Stimulated activated CD4-positive, alpha-beta T cell treated with anti-CD3 and anti-CD28 coated beads, Interleukin-1b, Interleukin-23, amount 100 ng/mL, for 4 hours (primary cell): ENCODE results near the gene ETFB.
"Not testable (repeated sequence)": the region's sequence is repeated elsewhere in the genome, so short reads cannot be mapped to it uniquely, and the experiment has no call there.

ENCODE experiments used
- DNase-seq, 2 donors: peaks; one replicate each; pipeline ENCODE4 v3.0.0-alpha.2; 2020; ENCODE audit warnings: low read depth in 2 of 2

Gene ETFB

DNA sequence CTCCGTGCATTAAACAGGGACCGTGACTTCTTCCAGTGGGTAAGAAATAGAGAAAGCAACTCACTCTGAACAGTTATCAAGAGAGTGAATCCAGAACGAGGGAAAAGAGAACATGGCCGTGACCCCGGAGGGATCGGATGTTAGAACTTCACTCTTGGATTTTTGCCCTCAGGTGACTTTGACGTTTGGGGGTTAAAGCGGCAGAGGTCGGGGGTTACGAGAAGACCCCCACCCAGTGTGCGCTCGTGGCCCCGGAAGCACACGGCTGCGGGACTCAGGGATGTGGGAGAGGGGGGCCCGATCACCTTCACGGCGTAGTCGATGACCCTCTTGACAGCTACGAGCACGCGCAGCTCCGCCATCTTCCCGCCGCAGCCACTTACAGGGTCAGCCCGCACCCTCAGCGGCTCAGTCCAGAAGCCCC lies at the start of gene ETFB:
Gene ETFB (minus strand): TSS at position 424 of the 424 bp plus-strand sequence. CDS start 62 bp downstream, at position 362.
- DNase-seq = no peak

DNA sequence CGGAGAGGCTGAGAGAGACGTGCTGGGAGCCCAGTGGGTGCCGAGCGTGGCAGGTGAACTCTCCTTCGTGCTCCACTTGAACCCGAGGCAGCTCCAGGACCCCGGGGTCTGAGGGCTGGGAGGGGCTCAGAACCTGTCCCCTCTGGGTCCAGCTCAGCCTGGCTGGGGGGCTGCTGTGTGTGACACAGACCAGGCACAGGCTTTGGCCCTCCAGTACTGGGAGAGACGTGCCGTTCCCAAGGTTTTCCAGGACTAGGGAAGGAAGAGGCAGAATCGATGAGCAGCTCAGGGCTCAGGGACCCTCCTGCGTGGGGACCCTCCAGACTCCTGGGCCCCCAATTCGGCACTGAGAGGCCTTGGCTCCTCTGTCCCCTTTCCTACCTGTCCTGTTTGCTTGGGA lies 49.0 kb upstream of the ETFB start:
- no peak for DNase-seq

DNA sequence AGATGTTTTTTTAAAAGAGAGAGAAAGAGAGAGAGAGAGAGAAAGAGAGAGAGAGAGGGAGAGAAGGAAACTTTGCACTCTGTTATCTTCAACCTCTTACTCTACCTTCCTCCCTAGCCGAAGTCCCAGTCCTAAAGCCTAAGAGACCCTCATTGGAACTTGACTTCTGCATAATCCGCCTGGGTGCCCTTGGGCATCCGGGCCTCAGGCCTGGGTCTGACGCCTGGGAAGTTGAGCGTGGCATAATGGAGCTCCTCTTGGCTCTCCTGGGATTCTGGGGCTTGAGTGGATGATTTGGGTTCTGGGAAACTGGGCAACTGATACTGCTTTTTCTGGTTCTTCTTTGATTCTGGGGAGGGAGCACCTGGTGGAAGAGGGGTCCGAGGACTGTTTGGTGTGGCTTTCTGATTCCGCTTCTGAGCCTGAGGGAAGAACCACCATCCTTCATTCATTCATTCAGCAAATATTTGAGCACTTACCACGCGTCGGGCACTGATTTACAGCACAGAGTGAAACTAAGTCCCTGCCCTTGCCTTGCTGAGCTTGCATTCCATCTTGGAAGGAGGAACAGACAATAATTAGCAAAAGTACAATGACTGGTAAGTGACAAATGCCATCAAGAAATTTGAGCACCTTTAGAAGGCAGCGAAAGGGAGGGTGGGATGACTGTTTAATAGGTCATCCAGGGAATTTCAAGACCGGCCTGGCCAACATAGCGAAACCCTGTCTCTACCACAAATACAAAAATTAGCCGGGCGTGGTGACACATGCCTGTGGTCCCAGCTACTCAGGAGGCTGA lies 45.0 kb upstream of the ETFB start:
- no peak for DNase-seq

DNA sequence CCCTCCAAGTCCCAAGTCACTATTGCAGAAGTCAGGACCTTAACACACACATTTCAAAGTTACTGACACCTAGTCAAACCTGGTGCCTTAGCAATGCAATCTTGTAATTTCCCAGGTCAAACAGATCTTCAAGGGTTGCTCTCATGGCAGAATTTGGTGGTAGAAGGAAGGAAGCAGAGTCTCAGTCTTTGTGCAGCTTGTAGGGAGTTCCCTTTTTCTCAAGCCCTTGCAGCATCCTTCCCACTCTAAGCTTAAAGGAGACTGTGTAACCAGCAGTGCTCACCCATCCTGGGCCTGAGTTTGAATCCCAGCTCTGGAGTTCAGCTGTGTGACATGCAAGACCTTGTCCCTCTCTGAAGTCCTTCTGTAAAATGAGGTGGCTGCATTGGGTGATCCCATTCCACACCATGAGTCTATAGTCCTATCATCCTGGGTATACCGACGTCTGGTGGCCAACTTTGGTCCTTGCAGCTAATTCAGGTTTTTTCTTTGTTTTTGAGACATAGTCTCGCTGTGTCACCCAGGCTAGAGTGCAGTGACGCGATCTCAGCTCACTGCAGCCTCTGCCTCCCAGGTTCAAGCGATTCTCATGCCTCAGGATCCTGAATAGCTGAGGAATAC lies 41.4 kb upstream of the ETFB start:
- no peak for DNase-seq

DNA sequence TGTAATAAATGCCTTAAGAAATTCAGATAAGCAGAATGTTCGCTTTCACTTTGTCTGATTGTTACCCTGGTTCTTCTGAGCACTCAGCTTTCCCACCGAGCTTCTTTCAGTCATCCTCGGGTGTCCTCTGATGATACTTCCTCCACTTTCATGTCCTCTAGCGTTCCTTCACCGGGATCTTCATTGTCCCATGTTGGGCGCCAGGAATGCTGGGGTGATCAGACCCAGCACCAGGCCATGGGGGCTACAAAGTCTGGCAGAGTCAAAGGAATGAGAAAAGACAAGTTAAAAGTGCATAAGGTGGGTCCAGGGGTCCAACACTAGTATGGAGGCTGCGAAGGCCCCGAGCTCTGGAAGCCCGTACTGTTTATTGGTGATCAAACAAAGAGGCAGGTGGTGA lies 35.9 kb upstream of the ETFB start:
- no peak for DNase-seq

DNA sequence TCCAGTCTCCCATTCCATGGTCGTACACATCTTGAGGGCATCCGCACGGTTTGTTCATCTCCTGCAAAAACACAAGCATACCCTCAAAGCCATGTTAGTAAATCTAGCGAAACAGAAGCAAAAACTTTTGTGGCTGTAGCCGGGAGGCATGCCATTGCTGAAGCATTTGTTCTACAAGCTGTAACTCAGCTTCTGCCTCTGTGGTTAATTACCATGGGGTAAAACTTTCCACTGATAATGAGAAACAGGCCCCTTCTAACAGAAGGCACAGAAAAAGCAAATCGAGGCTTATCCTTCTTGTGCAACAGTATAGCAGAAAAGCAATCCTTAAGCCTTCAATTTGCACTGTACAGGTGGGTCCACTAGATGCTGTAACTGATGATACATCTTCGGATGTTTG lies 33.7 kb upstream of the ETFB start:
- not testable (repeated sequence) for DNase-seq

DNA sequence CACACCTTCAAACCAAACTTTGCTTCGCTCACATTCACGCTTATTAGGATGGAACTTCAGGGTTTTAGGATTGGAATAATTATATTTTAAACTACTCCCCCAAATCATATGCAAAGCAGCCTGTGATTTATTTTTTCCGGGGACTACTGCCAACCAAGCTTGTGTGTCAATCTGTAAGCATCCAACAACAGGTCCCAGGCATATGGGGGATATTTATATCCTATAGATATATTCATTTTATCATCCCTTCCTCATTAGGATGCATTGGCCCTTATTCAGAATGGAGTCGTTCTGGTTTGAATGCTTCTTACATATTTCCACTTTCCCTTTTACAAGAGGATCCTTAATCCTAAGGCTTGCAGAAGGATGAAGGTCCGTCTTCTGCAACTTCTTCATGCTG lies 33.0 kb upstream of the ETFB start:
- no peak for DNase-seq

DNA sequence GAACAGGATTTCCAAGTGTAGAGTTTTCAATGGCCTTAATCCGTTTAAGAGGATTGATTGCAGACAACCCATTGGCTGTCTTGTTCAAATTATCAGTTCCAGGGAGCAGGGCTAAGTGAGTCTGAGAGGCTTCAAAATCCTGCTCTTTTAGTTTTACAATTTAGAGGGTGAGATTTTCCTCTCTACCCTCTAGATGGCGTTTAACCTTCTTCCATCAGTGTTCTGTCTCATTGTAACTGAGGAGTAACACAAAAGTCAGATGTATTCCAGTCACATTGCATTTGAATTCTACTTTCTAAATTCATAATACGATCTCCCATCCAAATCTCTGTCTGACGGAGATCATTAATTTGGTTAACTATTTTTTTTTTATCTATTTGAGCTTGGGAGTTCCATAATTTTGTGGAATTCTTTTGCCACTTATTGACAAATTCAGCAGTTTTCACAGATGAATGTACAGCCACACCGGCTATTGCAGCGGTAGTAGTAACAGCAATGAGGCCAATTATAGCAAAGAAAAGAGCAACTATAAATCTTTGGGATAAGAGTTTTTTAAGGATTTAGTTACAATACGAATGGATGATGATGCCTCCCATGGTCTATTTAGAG lies 32.0 kb upstream of the ETFB start:
- DNase-seq = no peak

DNA sequence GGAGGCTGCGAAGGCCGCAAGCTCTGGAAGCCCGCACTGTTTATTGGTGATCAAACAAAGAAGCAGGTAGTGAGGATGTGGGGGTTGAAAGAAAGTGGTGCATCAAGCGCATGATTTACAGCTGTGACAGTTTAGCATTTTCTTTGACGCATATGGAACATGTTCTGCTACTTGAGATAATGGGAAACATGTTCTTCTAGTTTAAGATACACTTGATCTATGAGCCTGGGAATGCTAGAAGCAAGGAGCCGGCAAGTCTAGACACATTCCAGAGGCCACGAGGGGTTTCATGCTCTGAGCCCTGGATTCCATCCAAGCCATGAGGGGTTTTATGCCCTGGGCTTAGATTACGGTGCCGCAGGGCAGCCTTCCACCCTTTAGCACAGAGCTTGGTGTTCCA lies 31.3 kb upstream of the ETFB start:
- not testable (repeated sequence) for DNase-seq

DNA sequence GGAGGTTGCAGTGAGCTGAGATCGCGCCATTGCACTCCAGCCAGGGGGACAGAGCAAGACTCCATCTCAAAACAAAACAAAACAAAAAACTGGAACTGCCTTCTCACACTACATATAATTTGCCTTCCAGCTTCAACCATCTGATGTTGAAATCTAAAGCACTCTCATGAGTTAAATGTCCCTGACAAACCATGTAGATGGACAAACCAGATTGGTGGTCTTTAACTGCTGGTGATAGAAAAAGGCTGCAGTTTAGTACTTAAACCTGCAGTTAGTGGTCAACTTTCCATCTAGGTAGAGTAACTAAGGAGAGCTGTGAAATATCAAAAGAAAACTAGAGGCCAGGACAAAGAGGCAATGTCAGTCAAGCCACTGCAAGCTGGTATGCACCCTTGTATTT lies 30.0 kb upstream of the ETFB start:
- no peak for DNase-seq

DNA sequence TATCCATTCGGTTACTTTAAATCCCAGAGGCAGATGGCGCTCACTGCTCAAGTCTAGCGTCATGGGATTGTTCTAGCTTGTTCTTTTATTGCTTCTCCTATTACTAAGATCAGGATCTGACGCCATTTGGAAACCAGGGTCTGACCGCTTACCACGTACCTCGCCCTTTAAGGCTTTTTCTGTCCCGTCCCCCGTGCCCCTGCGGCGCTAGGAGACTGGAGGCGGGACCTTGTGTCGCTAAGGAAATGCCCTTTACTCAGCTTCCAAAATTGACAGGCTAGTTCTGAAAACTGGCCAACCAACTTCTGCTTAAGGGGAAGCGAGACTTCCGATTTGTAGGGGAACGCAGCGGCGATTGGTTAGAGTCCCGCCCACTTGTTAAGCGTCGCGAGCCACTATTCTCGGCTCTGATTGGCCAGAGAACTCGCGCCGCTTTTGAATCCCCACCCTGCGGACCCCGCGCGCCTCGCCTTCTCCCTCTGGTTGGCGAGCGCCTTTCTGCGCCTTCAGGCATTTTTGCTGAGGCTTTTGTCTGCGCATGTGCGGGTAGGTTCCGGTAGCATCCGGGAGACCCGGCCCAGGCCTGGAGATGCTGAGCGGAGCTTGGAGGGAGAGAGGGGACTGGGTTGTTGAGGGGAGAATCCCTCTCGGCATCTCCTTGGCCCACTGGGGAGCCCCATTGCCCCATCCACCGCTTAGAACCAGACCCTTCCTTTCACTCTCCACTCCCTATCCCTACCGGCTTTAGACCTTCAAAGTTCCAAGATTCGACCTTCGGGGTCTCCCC lies 28.1 kb upstream of the ETFB start:
- DNase-seq = peak; percentile 74 to 76

DNA sequence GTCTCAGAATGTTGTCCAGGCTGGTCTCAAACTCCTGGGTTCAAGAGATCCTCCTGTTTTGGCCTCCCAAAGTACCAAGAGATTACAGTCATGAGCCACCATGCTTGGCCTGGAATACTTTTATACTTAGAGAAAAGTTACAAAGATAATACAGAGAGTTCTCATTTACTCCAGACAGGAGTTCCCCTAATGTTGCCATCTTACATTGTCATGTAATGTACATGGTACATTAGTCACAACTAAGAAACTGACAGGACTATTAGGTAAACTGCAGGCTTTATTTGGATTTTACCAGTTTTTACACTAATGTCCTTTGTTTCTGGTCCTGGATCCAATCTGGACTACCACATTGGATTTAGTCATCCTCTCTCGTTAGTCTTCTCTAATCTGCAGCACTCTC lies 26.5 kb upstream of the ETFB start:
- no peak for DNase-seq

DNA sequence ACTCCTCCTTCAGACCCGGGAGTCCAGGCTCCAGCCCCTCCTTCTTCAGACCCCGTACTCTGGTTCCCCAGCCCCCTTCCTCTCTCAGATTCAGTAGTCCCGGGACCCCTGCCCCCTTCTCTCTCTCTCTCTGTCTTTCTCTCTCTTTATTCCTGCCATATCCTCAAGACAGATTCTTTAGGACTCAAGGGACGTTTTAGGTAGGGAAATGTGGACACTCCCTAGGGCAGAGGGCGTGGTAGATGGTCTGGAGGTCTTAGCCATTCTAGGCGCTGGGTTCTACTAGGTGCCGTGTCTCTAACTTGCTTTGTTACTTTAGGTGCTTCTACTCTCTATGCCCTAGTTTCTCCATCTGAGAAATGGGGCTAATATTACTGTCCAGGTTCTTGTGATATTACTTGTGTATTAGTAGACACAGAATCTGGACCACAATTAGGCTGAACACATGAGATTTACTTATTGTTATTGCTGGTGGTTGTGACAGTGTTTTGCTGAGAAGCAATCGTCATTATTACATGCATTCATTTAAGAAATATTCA lies 25.0 kb upstream of the ETFB start:
- no peak for DNase-seq

DNA sequence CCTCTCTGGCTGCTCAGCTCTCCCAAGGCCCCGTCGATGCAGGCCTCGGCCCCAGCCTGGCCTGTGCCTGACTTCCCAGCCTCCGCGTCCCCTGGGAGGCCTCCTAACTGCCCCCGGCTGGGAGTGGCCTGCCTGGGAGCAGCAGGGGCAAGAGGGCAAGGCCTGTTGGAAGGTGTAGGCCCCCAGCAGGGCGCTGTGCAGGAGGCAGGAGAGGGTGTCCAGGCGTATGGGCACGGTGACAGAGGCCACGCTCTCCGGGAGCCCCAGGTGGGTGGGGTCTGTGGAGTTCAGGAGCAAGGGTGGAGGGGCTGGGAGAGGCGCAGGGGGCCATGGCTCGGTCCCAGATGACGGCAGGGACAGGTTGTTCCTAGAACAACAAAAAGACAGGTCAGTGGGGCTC lies 23.0 kb upstream of the ETFB start:
- DNase-seq = no peak

DNA sequence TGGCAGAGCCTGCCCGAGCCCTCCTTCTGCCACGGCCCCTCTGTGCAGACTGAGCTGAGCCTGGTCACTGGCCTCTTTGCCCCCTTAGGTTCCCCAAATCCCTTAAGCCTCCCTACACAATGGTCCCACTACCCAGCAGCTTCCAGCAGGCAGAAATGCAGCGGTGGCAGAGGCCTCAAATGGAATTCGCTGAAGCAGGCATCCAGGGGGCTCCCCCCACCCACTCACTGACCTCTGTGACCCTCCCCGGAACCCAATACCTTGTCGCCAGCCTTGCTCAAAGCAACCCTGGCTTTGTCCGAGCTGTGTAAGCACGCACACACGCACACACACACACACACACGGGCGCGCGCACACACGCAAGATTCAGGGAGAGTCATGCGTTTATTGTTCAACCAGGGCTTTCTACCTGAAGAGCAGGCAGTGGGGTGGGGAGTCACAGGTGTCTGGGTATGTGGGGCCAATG lies 21.8 kb upstream of the ETFB start, which contains the start of gene LIM2:
Gene LIM2 (minus strand): TSS at position 51 of the 466 bp plus-strand sequence. CDS start 531 bp downstream, outside the sequence.
- no peak for DNase-seq

DNA sequence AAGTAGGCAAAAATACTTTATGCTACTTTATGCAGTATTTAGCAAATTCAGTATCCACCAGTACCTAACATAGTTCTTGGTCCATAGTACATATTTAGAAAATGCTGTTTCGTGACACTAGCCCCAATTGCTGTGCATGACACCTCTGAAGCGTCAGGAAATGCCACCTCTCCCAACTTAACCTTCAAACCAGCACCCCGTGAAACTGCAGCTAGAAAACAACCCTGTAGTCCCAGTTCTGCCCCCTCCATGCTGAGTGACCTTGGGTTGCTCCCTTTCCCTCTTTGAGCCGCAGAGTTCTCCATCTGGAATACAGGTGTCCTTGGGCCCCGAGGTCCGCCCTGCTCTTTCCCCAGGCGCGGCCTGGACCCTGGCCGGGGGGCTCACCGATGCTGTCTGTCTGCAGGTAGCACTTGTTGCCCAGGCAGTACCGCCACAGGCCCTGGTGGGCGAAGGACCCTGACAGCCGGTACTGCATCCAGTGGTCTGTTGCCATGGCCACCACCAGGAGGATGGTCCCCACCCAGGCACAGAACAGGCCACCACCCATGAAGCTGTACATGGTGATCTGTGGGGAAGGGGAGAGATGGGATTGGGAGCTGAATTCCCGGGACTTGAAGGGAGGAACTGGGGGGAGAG lies 20.8 kb upstream of the ETFB start:
- DNase-seq = no peak

DNA sequence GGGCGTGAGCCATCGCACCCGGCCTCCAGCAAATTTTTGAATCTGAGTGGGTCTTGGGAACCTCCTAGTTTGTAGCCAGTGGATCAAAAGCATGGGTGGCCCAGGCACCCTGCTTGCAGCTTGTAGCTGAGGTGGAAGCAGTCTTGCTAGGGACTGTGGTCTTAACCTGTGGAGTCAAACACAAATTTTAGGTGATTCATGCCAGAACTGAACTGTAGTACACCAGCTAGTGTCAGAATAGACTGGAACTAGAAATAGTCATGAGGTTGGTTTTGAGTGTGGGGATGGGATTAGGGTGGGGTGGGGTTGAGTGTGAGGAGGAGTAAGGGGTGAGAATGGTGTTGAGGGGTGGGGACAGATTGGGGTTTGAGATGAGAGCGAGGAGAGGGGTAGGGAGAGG lies 15.8 kb upstream of the ETFB start:
- DNase-seq = no peak

DNA sequence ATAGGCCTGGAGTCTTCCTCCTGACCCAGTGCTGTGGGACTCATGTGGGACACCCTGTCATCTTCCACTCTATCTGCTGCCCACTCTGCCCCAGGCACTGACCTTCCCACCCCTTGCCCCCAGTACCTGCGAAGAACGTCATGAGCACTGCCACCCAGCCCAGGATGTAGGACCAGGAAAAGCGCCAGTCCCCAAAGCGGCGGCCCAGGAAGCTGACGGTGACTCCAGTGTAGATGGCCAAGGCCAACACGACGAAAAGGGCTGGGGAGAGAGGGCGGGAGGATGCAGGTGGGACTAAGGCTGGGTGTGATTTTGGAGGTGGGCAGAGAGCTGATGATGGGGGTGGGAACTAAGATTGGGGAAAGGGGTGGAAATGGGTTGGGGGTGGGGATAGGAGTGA lies 14.2 kb upstream of the ETFB start:
- DNase-seq = no peak

DNA sequence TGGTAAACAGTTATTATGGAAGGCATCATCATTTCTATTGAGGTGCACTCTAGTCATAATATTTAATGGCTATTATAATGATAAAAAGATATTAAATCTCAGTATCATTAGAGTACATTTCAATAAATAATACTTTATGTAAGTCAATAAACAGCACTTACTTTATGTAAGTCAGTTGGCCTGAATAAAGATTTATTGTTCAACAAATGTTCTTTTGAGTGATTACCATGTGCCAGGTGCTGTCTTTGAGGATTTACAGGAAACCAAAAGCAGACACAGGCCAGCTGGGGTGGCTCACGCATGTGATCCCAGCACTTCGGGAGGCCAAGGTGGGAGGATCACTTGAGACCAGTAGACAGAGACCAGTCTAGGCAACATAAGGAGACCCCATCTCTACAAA lies 11.2 kb upstream of the ETFB start:
- no peak for DNase-seq

DNA sequence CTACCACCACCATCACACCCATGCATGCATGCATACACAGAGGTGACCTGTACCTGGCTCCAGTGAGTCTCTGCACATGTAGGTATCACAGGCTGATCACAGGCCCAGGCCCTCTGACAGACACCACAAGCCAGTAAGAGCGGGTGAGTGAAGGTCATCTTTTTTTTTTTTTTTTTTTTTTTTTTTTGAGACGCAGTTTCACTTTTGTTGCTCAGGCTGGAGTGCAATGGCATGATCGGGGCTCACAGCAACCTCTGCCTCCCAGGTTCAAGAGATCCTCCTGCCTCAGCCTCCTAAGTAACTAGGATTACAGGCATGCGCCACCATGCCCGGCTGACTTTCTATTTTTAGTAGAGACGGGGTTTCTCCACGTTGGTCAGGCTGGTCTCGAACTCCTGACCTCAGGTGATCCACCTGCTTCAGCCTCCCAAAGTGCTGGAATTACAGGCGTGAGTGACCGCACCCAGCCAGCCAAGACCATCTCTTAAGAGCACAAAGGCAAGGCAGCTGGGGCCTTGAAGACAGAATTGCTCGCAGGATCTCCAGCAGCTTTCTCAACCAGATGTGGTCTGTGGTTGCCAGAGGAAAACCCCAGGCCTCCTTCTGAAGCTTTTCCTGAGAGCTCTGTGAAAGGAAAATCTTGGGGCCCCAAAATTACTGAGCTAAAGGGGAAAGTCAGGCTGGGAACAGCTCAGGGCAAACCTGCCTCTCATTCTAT lies 9.5 kb upstream of the ETFB start:
- DNase-seq = no peak
